ENCODE data around the gene MESD. TPM values are rescaled to one million over a fixed set of nuclear protein-coding genes. Genes with fewer than 3 reads are reported as not detected.

MESD gene
- total RNA-seq = 30.7 TPM

DNA sequence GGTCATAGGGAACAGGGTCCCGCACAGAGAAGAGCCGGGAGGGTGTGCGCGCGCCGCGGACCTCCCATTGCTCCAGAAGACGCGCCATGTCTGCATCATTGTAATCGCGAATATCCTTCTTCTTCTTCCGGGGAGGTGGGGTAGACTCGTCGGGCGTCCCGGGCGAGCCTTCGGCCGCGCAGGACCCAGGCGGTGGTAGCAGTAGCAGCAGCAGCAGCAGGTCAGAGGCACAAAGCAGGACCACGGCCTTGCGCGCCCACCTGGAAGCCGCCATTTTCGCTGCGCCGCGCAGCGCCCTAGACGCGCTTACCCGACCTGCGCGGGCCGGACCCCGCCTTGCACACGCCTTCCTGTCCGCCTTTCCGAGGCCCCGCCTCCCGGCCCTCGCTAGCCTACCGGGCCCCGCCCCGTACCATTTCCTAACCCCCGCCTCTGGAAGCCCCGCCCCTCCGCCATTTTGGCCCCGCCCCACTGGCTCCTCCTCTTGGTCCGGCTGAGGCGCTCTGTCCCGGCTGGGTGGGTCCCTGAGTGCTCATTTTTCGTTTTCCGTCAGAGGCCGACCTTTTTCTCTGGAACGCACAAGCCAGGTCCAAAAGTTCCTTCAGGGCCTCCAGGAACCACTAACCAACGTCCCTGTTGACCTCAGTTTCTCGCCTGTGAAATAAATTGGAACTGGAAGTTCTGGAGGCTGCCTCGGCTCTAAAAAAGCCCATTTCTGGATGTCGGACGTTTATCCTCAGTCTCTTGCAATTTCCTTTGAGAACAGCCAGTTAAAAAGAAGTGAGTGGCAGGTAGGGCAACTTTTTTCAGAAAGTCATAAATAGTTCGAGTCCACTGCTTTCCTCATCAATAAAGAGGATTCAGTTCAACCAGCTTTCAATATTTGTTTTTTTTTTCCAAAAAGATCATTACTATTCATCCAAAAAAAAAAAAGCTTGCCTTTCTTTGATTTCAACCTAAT, at the start of gene MESD:
MESD (minus strand) TSS at position 302 of the 961 bp plus-strand sequence; CDS start at position 274, 28 bp downstream.
- DNase-seq (ENCODE audit: low spot score) = peak; percentile 98

DNA sequence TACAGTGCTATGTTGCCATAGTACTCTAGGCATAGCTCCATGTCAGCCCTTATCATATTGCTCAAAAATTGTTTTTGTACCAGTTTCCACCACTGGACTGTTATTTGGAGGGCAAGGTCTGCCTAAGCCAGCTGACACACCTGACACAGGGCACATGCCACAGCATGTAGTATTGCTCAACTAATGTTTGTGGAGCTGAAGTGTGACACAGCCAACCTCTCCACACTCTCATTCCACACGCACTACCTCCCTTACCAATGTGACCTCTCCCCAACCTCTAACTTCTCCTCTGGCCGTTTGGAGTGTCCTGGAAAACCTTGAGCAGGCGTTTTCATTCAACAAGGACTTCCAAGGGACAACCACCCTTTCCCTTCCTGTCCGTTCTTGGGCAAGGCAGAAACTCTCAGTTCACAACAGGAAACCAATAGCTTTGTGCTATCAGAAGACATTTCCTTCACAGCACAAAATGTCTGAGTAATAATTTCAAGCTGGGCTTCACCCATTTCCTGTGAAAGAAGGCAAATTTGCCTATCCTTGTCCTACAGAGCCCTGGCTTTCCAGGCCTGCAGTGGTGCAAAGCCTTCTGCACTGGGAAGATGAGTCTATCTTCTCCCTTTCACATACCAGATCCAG, 49.5 kb upstream of the MESD start:
- no peak for DNase-seq (ENCODE audit: low spot score)

DNA sequence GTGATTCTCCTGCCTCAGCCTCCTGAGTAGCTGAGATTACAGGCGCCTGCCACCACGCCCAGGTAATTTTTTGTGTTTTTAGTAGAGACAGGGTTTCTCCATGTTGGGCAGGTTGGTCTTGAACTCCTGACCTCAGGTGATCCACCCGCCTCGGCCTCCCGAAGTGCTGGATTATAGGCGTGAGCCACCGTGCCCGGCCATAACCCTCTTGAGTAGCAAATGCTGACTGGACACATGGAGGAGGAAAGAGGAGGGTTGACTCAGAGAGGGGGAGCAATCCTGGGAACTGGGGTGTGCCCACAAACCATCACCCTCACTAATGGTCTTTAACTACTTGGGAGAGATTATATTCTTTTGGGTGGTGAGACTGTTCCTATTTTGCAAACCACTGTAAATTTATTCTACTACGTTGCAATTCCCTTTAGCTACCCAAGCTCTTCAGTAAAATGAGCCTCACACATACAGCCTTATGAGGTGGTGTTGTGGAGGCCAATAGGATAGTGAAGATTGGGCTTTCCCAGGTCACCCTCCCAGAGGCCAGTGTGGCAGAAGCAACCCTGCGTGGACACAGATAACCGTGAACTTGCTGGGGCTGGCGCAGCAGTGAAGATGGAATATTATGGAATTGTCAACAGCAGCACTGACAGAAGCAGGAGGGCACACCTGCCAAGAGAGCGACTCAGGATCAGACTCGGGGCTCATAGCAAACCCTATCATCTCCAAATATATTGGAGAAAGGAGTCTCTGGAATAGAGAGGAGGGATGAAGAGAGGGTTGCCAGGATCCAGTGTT, 48.5 kb upstream of the MESD start:
- no peak for DNase-seq (ENCODE audit: low spot score)

DNA sequence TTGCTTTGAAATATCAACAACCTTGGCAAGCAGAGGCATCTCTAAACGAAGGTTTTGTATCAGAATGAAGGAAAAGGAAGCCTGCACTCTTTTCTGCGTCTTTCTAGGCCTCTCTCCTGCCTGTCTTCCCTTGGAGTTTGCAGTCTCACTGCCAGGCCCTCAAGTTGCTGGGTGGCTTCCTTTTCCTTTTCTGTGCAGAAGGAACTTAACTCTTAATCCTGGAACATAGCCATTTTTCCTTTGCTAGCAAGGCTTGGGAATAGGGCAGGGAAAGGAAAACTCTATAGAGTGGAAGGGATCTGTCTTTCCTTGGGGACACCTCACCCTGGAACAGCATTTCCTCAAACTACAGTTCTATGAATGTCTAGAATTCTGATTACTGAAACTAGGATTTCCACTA, 43.9 kb upstream of the MESD start:
- DNase-seq (ENCODE audit: low spot score) = no peak

DNA sequence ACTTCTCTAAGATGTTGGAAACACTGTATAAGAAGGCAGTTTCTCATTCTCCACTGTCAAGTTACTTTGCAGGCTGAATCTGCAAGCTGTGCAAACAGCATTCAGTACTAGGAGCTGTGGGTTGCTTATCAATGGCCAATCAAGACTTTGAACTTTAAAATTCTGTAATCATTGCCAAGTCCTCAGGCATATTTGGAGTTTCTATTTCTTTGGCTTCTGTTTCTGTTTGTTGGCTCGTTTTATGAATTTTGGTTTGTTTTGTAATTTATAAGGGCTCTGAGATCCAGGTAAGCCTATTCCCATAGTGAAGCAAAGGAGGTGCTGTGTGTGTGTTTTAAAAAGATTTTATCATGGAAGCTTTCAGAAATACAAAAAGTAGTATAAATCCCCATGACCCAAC, 43.2 kb upstream of the MESD start:
- no peak for DNase-seq (ENCODE audit: low spot score)

DNA sequence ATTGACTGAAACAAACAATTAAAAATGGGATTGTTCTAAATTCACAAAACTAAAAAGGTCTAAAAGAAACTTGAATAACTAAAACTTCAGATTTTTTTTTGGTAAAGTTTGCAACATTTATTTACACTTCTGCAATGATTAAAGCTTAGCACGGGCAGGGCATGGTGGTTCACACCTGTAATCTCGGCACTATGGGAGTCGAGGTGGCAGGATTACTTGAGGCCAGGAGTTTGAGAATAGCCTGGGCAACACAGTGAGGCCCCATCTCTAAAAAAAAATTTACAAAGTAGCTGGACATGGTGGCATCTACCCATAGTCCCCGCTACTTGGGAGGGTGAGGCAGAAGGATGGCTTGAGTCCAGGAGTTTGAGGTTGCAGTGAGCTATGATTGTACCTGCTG, 42.7 kb upstream of the MESD start:
- no peak for DNase-seq (ENCODE audit: low spot score)

DNA sequence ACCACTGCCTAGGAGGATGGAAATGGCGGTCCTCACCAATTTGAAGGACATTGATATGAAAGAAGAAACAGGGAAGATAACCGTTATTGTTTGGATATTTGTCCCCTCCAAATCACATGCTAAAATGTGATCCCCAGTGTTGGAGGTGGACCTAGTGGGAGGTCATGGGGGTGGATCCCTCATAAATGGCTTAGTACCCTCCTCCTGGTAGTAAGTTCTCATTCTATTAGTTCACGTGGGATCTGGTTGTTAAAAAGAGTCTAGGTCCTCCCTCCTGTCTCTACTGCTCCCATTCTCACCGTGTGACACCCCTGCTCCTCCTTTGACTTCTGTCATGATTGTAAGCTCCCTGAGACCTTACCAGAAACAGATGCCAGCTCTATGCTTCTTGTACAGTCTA, 41.6 kb upstream of the MESD start:
- no peak for DNase-seq (ENCODE audit: low spot score)

DNA sequence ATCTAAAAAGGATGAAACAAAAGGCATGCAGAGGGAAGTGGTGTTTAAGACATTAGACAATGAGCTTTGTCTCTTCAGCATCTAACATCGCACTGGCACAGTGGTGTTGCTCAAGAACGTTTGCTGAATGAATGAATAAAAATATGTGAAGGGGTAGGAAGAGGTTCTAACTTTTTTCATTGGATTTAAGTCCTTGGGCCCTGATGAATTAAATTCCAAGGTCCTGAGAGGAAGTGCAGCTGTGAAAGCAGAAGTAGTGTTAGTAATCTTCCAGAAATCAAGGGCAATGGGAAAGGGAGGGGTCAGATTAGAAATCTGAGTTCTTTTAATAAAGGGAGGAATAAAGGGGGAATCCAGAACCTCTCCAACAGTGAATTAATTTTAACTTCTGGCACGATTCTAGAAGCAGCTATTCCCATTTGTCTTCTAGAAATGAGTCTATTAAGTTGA, 40.7 kb upstream of the MESD start:
- DNase-seq (ENCODE audit: low spot score) = no peak

DNA sequence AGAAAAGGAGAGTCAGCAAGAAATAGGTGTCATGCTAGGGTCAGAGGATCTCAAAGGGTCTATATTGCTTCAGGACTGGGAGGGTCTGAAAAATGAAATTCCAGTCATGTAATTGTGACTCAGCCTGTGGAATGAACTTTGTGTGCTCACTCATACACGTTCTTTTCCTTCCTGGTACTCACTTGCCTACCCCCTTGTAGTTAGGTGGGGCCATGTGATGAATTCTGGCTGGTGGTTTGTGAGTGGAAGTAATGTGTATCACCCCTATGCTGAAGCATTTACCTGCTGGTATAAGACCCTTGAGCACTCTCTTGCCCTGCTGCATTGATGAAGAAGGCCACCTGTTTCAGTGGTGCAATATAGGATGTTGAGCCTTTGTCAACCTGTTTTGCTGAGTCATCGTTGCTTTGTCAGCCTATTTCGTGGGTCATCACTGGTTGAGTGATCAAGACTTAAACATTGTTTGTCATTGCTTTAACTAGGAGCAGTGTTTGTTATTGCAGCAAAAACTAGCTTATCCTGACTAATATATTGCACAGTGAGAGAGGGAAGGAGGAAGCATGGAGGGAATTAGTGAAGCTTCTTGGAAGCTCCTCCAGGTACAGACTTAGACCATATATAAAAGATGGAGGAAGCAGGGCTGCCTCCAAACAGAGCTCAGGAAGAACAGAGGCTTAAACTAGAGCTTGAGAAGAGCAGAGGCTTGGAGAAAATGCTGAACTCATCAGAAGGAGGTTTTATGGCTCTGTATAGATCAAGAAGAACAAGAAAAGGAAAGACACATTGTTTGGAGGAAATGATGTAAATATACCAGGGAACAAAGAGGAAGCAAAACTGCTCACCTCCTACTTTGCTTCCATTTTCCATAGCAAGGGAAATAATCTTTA, 40.0 kb upstream of the MESD start:
- no peak for DNase-seq (ENCODE audit: low spot score)

DNA sequence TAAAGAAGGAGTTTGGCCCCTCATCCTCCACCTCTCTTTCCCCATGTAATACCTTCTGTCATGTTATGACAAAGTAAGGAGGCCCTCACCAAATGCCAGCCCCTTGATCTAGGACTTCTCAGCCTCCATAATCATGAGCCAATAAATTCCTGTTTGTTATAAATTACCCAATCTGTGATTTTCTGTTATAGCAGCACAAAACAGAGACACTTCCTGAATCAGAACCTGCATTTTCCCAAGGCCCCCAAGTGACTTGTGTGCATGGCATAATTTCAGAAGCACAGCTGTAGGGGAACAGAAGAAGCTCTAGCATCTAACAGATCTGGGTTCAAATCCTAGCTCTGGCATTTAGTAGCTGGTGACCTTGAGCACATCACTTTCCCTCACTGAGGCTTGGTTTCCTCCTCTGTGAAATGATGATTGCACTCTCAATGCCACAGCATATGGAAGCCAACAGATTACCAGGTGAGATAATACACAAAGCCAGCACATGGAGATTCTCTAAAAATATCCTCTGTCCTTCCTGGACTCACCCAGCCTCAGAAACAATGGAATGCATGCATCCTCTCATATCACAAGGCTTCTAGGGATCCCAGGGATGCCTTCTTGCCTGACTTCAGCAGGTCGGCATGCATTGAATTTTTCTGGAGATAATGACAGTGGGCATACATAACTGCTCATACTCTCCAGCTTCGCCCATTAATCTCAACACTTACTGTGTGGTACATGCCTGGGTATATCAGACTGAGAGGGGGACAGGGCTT, 37.4 kb upstream of the MESD start:
- no peak for DNase-seq (ENCODE audit: low spot score)

DNA sequence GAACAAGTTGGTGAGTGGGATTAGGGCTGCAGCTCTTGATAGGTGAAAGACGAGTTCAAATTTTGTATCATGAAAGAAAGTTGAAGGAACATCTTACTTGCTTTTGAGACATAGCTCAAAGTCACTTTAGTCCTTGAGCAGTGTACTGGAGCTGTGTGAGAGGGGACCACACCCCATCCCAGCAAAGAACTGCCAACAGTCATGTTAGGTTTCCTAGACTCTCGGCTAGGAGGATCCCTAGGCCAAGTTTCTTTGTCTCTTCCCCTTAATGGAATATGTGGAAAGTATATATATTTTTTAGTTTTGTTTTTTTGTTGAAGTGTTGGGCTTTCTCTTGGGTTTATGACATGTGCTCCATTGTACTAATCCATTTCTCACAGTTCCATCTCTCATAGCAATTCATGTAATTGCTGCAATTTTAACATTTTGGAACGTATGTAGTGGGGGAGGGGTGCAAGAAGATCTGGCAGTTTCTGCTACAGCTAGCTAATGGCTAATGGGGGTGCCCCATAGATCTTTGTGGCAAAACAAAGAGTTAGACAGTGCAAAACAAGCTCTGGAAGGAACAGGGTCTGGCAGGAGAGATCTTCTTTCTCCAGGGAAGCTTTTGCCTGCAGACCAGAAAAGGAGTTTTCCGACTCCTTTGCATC, 36.2 kb upstream of the MESD start:
- DNase-seq (ENCODE audit: low spot score) = no peak

DNA sequence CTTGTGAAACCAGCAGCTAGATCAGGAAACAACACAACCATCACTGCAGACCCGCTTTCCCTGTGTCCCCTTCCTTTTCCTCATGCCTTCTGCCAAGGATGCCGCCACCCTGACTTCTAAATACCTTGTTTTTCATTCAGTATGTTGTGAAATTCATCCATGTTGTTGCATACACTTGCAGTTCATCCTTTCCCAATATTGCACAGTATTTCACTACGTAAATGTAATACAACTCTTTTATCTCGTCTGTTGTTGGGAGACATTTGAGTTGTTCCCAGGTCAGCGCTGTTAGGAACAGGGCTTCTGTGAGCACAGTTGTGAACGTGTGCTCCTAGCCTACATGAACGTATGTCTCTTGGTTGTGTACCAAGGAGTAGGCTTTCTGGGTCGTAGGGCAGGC, 35.3 kb upstream of the MESD start:
- DNase-seq (ENCODE audit: low spot score) = no peak

DNA sequence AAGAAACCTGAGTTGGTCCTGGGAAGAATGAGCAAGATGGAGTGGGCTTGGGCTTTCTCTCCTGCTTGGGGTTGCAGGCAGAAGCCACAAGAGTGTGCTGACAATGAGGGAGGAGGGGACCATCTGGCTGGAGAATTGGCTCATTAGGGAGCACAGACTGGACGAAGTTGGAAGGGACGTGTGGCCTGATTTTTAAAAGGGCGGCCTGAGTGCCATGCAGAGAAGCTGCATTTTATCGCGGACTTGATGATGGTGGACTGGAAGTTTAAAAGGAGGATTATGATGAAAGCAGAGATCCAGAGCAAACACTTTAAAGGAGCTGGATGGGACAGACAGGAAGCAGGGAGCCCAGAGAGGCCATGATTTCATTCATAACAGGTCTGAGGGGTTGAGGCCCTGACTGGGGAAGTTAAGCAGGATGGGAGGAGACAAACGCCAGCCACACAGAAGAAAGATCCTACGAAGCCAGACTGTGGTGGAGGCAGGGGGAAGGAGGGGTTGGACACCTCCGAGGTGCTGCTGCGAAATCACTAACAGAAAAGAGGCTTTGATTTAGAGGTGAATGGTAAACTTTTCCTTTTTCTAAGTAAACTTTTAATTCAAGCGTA, 34.8 kb upstream of the MESD start:
- DNase-seq (ENCODE audit: low spot score) = no peak

DNA sequence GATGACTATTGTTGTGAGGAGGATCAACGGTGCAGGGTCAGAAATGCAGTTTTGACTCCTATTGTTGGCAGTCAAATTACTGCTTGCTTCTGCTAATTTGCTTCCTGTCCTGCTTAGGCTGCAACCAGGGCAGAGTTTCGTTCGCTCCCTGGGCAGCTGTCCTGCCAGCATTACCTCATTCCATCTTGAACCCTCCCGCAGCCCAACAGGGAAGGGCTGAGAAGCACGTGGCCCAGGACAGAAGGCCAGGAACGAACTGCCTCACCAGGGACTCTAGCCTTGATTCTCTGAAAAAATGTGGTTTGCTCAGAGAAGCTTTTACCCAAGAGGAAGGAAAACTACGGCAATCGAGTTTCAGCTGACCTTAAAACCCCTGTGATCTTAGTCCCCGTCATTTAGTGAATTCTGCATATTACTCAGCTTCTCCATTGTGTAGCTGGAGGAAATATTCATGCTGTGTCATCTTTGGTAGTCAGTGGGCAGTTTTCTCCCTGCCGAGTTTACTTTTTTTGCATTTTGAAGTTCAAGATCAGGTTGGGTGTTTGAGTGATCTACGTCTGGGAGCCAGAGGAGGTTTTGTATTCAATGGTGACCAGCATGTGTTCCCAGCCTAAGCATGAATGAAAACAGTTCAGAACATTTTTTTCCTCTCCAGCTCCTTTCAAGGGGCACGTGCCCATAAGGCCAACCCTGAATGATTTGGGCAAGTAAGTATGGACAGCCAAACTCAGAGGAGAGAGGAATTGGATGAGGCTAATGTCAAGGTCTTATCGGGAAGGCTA, 34.1 kb upstream of the MESD start:
- DNase-seq (ENCODE audit: low spot score) = peak; percentile 76

DNA sequence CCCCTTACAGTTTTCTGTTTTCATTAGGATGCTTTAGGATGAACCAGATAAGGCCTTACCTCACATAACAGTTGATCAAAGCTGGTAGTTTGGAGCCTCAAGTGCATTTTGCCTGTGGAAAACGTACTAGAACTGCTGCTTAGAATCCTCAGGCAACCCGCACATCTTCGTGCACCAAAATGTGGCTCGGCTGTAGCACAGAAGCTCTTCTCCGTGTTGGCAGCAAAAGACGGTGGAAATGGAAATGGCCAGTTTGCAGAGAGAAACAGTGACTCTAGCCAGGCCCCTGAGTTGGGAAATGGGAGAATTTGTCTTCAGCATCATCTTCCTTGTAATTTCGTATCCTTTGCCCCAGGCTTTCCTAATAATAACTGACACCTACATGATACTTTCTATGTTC, 31.7 kb upstream of the MESD start:
- no peak for DNase-seq (ENCODE audit: low spot score)

DNA sequence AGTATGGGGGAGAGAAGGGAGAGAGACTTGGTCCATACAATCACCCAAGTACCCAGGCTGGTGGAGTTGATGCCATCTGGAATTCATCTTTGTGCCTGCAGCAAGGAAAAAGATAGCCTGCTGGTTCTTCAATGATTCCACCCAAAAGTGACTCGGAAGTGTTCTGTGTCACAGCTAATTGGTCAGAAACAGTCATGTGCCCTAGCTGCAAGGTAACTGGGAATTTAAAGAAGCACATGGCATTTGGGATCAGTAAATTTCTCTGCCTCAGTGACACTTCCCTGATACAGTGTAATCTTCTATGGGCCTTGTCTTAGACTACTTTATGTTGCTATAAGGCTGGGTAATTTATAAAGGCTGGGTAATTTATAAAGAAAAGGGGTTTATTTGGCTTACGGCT, 28.6 kb upstream of the MESD start:
- DNase-seq (ENCODE audit: low spot score) = no peak

DNA sequence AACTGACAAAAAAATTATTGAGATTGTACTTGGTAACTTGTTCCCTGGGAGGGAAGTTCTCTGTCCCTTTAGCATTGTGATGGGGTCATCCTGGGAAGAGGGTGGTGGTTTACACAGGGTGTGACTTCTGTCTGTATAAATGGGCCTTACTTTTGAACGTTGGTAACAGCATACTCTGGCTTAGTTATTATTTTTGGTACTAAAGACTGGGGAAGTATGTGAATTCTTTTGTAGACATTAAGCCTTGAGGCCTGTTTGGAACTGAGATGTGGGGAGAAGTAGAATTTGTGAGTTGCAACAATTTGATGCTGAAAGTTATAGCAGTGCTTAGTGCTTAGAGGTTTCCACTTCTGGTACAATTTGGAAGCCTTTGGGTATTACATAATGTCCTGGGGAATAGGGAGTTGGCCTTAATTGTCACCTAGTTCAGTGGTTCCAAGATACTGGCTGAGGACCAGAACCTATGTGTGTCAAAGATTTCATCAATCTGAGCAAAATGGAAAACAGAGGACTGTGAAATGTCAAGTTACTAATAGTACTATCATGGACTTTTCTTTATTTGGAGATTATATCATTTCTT, 27.0 kb upstream of the MESD start:
- DNase-seq (ENCODE audit: low spot score) = no peak
